Measurements from ENCODE around the gene RAB37. TPM values are rescaled to one million over a fixed set of nuclear protein-coding genes. Genes with fewer than 3 reads are reported as not detected.
A peak's percentile ranks its signal among the peaks of the same experiment; 100 is the strongest.

Gene RAB37
- total RNA-seq, 1 donor from 2014 or later, result 7.4 TPM

DNA sequence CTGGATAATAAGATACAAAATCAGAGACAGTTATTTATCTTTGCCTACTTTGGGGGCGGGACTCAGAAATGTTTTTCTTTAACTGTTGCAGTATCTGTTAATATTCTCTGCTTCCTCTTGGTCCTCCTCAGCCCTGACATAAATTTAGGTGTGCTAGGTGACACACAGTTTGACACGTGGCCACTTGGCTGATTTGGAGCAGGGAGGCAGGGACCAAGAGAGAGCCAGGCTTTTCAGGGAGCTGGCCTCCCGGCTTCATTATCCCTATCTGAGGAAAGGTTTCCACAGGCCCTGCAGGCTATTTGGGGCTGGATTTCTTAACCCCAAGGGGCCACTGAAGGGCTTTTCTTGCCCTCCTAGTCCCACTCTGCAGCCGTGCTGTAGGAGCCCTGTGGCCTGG, 59.2 kb downstream of the RAB37 start:
- TF ChIP-seq, protein P1, sequence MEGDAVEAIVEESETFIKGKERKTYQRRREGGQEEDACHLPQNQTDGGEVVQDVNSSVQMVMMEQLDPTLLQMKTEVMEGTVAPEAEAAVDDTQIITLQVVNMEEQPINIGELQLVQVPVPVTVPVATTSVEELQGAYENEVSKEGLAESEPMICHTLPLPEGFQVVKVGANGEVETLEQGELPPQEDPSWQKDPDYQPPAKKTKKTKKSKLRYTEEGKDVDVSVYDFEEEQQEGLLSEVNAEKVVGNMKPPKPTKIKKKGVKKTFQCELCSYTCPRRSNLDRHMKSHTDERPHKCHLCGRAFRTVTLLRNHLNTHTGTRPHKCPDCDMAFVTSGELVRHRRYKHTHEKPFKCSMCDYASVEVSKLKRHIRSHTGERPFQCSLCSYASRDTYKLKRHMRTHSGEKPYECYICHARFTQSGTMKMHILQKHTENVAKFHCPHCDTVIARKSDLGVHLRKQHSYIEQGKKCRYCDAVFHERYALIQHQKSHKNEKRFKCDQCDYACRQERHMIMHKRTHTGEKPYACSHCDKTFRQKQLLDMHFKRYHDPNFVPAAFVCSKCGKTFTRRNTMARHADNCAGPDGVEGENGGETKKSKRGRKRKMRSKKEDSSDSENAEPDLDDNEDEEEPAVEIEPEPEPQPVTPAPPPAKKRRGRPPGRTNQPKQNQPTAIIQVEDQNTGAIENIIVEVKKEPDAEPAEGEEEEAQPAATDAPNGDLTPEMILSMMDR (IDR thresholded peaks at IDR 0.05), result no peak
- H3K27me3 ChIP-seq (ENCODE audit: low read depth), result no peaks in the 10 kb centered on the region
- DNase-seq (no peak), ATAC-seq (no peak)
- peaks cover 76% of the 10 kb centered on the region for H3K36me3 ChIP-seq
- no peak overlapping the region for H3K4me3 ChIP-seq
- H3K27ac ChIP-seq, result no peak overlapping the region
- peaks cover 5% of the 10 kb centered on the region for H3K4me1 ChIP-seq
- intact Hi-C loops (cut with DNase I), result no loop called here
- H3K9me3 ChIP-seq, result no peaks in the 10 kb centered on the region

DNA sequence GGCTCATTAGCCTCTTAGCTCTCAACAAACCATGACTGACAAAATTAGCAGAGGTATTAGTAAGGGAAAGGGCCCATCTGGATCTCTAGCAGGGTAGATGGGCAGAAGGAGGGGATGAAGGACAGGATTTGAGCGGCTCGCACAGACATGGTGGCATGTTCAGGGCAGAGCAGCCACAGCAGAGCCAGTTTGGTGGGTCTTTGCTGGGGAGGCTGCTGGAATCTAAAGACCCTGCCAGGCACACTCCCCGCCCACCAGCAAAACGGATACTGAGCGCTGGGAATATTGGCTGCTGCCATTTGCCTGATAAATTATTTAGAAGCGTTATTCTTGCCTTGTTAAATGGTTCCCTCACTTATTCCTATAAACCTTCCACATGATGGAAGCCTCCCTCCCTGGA, 59.8 kb downstream of the RAB37 start:
- TF ChIP-seq, protein P1 (IDR thresholded peaks at IDR 0.05), result no peak
- no peak for DNase-seq
- intact Hi-C loops (cut with DNase I), result no loop called here

More for the DNA sequence above, 59.8 kb downstream of the RAB37 start:
- Histone ChIP-seq H3K4me1 (no peaks in the 10 kb centered on the region), H3K4me3 (no peak overlapping the region), H3K9me3 (no peaks in the 10 kb centered on the region), H3K27ac (no peak overlapping the region), H3K36me3 (peaks cover 82% of the 10 kb centered on the region), H3K27me3 (ENCODE audit: low read depth) (no peaks in the 10 kb centered on the region)
- ATAC-seq, result no peak

Small RNA genes within 50 kb of the gene (microRNA-seq; reads per million reads assigned to microRNA genes)
- 27.1 reads per million, percentile 33 among the genes with 10 or more reads in this experiment for gene MIR3615 (ENCODE audit: borderline number of aligned reads)

Other genes starting within 250 kb of the RAB37 start
- gene CD300LB, start 205.8 kb upstream of the RAB37 start, total RNA-seq, result 1.5 TPM
- gene CD300C, start 191.1 kb upstream of the RAB37 start, total RNA-seq, result 13.9 TPM
- 0.92 TPM for gene CD300H, start 169.7 kb upstream of the RAB37 start, total RNA-seq
- not detected for gene CD300LD, start 145.0 kb upstream of the RAB37 start, total RNA-seq
- 7.3 TPM for gene CD300E, start 113.5 kb upstream of the RAB37 start, total RNA-seq
- 66.2 TPM for gene CD300LF, start 24.3 kb upstream of the RAB37 start, total RNA-seq
- gene NHERF1, start 11.4 kb downstream of the RAB37 start, total RNA-seq, result 35.7 TPM
- gene NAT9, start 39.1 kb downstream of the RAB37 start, total RNA-seq, result 48.6 TPM
- 0.83 TPM for gene GRIN2C, start 122.6 kb downstream of the RAB37 start, total RNA-seq
- gene FDXR, start 135.7 kb downstream of the RAB37 start, total RNA-seq, result 12.6 TPM
- not detected for gene FADS6, start 156.4 kb downstream of the RAB37 start, total RNA-seq
- gene USH1G, start 186.0 kb downstream of the RAB37 start, total RNA-seq, result 0.21 TPM
- not detected for gene OTOP2, start 187.0 kb downstream of the RAB37 start, total RNA-seq
- gene OTOP3, start 198.6 kb downstream of the RAB37 start, total RNA-seq, result not detected
- gene HID1, start 235.5 kb downstream of the RAB37 start, total RNA-seq, result 28.6 TPM

Measured in lower lobe of right lung (tissue), 2 donors.